Right lobe of liver (tissue), 4 donors: ENCODE results near the gene CUBN.

Experiments used
- CTCF ChIP-seq, 4 donors: fragments of 200-600 bp in 3 of 4; fragments of 450-650 bp in 1 of 4; IDR thresholded peaks; one replicate each; pipeline versions ENCODE4 v1.5.1 to v1.8.0; 2016 to 2022; ENCODE audit warnings: antibody characterized with exemption in 4 of 4, mild to moderate bottlenecking in 2 of 4
- POLR2A ChIP-seq: fragments of 450-650 bp; IDR thresholded peaks from one replicate; pipeline ENCODE4 v1.6.1; 2017; ENCODE audit warnings: antibody characterized with exemption, mild to moderate bottlenecking
- donor health status: DM: no; HTN: no; CAD: no.
- donor health status: DM: no; HTN: no; CAD: no.
- donor health status: DM: no; HTN: yes; CAD: no.

- TF ChIP-seq CTCF (IDR thresholded peaks at IDR 0.05): no peak
- no peak for TF ChIP-seq POLR2A
These were observed 350.2 kb downstream of the CUBN start for GRCh38 chr10:16779384-16779915.
